Suppressor macrophage (primary cell): ENCODE measurements around the gene MLST8.

Source experiments
- DNase-seq, 4 experiments: peaks; one replicate each; pipeline ENCODE4 v3.0.0-alpha.2; 2020 to 2022

The MLST8 gene

DNA sequence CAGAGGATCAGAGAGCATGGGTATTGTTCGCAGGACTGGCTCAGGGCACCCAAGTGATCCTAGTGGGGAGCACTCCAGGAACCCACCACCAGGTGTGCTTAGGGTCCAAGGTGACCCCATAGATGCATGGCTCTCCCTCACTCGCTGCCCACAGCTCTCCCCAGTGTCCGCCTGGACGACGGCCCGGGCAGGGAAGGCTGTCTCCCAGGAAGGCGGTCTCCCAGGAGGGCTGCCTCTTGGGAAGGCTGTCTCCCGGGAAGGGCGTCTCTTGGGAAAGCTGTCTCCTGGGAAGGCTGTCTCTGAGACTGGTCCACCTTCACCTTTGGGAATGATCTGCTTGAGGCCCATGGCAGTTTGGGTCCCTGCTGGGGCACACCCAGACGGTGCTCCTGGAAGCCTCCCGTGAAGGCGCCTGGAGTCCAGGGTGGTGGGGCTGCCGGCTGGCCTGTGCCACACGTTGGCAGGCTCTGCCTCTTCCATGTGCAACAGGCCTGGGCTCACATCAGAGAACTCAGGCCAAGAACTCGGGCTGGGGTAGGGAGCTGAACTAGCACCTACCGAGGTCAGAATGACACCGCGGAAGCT, 41.1 kb downstream of the MLST8 start:
- no peak for DNase-seq

DNA sequence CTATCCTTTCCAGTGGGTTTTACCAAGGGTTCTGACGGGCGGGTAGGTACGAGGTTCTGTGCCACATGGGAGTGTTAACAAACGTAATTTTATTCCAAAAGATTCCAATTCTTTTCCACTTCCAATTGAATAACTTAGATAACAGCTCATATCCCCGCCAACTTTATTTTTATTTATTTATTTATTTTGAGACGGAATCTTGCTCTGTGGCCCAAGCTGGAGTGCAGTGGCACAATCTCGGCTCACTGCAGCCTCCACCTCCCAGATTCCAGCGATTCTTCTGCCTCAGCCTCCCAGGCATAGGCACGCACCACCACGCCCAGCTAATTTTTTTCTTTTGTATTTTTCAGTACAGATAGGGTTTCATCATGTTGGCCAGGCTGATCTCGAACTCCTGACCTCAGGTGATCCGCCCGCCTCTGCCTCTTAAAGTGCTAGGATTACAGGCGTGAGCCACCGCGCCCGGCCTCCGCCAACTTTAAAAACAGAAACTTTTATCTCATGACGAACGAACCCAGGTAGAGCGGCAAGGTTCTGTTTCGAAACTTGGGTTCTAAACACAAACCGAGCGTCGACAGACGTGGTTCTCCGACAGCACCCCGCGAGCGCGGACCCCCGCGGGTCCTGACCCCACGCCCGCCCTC, 45.5 kb downstream of the MLST8 start:
- peak in 2 of 4 experiments; percentile 32 to 36 for DNase-seq

DNA sequence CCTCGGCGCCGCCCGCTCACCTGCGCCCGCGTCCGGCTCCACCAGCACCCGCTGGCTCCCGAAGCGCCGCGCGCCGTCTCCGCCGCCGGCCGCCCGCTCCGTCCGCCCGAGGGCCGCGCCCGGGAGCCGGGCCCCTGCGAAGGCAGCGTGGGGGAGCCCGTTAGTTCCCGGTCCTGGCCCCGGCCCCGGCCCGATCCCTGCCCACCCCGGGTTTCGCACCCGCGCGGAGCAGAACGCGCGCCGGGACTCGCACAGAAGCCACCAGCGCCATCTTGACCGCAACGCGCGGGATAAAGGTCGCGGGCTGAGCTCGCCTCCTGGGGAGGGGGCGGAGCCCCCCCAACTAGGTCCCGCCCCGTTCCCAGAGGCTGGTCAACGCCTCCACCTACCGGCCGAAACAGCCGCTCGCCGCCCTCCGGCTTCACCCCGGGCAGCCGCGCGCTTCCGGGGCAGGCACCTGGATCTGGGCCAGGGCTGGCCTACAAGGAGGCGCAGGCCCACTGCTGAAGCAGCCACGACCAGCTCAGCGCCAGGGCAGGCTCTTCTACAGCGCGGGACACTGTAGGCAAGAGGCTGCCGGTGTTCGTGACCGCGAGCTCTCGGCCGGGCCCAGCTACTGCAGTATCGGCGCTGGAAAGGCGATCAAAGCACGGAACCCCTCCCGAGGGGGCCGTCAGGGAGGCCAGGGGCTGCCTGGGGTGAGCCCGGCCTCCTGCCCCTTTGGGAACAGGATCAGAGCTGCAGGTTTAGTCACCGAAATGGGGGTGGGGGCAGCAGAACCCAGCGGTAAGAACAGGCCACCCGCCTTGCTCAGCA, 46.2 kb downstream of the MLST8 start, which contains the start of gene ECI1:
Gene ECI1 (minus strand): TSS at position 292 of the 816 bp plus-strand sequence. CDS start 21 bp downstream, at position 271.
- peak; percentile 97 to 99 (median 98) for DNase-seq

DNA sequence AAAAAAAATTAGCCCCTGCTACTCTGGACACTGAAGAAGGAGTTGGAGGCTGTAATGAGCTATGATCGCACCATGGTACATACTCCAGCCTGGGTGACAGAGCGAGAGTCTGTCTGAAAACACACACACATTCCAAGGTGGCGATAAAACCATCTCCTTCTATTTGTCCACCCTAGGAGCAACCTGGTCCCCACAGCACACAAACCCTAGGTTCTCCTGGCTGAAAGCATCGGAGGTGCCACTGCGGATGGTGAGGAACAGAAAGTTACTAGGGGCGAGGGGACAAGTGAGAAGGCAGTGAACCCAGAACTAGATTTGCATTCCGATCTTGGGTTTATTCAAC, 47.5 kb downstream of the MLST8 start:
- DNase-seq: no peak

DNA sequence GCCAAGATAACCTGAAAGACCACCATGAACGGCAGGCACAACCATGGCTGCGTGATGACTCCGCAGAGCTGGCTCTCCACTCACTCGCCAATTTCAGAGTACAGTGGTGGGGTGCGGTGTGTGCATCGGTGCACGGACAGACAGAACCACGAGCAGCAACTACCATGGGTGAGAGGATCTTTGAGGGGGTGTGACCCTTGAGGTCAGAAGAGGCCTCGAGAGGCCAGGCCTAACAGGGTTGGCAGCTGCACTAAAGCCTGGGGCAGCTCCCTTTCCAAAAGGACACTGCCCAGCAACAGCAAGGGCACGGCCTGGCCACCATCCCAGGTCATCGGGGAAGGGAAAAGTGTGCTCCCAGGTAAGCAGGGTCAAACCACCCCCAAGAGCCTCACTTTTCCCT, 48.0 kb downstream of the MLST8 start:
- no peak for DNase-seq

DNA sequence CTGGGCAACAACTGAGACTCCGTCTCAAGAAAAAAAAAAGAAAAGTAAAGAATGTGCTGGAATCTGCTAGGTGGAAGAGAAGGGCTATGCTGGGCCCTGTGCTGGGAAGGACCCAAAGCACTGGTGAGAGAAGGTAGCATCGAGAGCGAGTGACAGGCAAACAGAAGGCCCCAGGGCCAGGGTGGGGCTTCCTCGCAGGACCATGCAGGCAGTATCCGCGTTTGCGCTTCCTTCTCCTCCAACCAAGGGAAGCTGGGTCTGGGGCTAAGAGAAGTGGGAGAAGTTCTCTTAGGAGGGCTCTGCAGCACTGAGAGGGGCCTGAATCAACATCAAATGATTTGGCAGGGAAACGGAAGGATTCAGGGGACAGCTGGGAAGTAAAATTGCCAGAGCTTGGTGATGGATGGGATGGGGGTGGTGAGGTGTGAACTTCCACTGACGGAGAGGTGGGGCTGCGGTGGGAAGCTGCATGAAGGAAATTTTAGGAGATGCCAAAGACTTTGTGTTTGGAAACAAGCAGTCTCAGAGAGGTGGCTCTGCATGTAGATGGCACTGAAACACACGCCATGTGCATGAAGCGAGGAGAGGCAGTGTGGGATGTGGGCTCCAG, 51.4 kb downstream of the MLST8 start:
- no peak for DNase-seq

DNA sequence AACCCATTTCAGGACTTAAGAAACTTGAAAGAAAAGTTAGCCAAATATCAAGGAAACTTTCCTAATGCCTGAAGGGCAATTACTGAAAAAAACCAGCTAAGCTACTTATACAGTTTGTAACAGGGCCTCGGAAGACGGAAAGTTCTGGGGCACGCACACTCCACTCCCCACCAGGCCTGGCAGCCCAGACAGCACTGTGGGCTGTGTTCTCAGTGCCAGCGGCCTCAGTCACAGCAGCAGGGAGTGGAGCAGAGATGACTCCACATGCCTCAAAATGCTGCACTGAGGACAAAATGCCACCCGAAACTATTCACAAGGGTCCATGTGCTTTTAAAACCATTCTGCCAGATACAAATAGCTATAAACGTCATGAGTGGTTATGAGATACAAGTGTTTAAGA, 52.5 kb downstream of the MLST8 start:
- DNase-seq: no peak

DNA sequence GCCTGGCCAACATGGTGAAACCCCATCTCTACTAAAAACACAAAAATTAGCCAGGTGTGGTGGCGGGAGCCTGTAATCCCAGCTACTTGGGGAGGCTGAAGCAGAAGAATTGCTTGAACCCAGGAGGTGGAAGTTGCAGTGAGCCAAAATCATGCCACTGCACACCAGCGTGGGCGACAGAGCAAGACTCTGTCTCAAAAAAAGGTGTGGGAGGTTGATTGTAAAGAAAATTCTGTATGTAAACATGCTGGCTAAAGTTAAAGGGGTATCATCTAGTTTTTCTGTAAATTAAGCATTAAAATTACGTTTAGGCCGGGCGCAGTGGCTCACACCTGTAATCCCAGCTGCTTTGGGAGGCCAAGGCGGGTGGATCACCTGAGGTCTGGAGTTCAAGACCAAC, 53.3 kb downstream of the MLST8 start:
- peak in 1 of 4 experiments; percentile 7 for DNase-seq
